Lower leg skin (tissue), 4 donors: ENCODE results near the gene GMPPB. TPM values are rescaled to one million over a fixed set of nuclear protein-coding genes. Genes with fewer than 3 reads are reported as not detected.
"Not testable (repeated sequence)": the region's sequence is repeated elsewhere in the genome, so short reads cannot be mapped to it uniquely, and the experiment has no call there.

Experiments
- DNase-seq, 2 donors: peaks; one replicate each; pipeline ENCODE4 v3.0.0-alpha.2; 2019; ENCODE audit warnings: low spot score in 2 of 2
- H3K4me3 ChIP-seq: fragments of 200-600 bp; sonication (generic); 2 replicates; pipeline ENCODE4 v1.5.1; 2017; ENCODE audit warnings: mild to moderate bottlenecking, low read depth; ENCODE audit not compliant: poor library complexity, severe bottlenecking
- POLR2A ChIP-seq, 2 donors: fragments of 450-650 bp; IDR thresholded peaks; one replicate each; pipeline ENCODE4 v1.6.1; 2016 to 2017; ENCODE audit warnings: antibody characterized with exemption in 2 of 2, mild to moderate bottlenecking in 1 of 2, moderate library complexity in 1 of 2
- WGBS, 2 donors: methylation state at CpG; one replicate each; pipeline ENCODE4 v1.1.5; 2018; 5-methylcytosine and 5-hydroxymethylcytosine counted together
- intact Hi-C: fragments of 100-400 bp; cut with DNase I; formaldehyde crosslinking; loops from one replicate; pipeline ENCODE4 v1.15.0; 2023; ENCODE audit warnings: low total_unique reads
- total RNA-seq, 4 donors: library from RNA; depleted of rRNA; stranded (reverse); fragments of >200 nt; gene quantifications; one replicate each; pipeline ENCODE4 v1.1.0, GENCODE V29; 2016
- TF ChIP-seq, protein P1 (sequence below), 3 donors: fragments of 450-650 bp; IDR thresholded peaks; one replicate each; pipeline ENCODE4 v1.5.1; 2016; ENCODE audit warnings: antibody characterized with exemption in 3 of 3, mild to moderate bottlenecking in 3 of 3, moderate library complexity in 2 of 3

GMPPB gene
- total RNA-seq, 4 donors from 2014 or later = 10.1 to 27.6 (median 18.2) TPM

DNA sequence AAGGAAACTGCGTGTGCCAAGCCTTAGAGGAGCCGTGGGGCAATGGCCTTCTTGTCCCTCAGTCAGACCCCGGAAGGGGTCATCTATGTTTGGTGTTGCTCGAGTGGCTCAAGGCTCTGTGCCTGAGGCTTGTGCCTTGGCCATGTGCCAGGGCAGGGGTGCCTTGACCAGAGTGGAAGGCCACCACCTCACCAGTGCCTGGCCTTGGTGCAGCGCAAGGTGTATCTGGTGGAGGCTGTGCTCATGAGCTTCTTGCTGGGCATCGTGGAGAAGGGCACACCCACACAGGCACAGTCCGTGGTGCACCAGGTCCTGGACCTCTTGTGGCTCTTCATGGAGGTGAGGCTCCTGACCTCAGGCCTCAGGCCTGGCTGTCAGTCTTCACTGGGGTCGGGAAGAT lies 23.7 kb downstream of the GMPPB start:
- DNase-seq = no peak
- 78 to 79% methylated on average over 6 to 8 of the region's 8 CpGs for WGBS, 2 donors

GRCh38 chr3:49699281-49699979 lies 24.3 kb downstream of the GMPPB start:
- TF ChIP-seq, protein P1, sequence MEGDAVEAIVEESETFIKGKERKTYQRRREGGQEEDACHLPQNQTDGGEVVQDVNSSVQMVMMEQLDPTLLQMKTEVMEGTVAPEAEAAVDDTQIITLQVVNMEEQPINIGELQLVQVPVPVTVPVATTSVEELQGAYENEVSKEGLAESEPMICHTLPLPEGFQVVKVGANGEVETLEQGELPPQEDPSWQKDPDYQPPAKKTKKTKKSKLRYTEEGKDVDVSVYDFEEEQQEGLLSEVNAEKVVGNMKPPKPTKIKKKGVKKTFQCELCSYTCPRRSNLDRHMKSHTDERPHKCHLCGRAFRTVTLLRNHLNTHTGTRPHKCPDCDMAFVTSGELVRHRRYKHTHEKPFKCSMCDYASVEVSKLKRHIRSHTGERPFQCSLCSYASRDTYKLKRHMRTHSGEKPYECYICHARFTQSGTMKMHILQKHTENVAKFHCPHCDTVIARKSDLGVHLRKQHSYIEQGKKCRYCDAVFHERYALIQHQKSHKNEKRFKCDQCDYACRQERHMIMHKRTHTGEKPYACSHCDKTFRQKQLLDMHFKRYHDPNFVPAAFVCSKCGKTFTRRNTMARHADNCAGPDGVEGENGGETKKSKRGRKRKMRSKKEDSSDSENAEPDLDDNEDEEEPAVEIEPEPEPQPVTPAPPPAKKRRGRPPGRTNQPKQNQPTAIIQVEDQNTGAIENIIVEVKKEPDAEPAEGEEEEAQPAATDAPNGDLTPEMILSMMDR (IDR thresholded peaks at IDR 0.05) = no peak
- no peak for TF ChIP-seq POLR2A (IDR thresholded peaks at IDR 0.05)
- H3K4me3 ChIP-seq = no peak overlapping the region
- DNase-seq = no peak
- intact Hi-C loops = no loop called here
- 84 to 87% methylated on average over 15 to 16 of the region's 16 CpGs for WGBS, 2 donors

More for the DNA sequence above, 23.7 kb downstream of the GMPPB start:
- intact Hi-C loops = loop anchor here (5.0 kb wide), 1 partner anchor 137 kb away; no protein-coding TSS in a partner anchor
- TF ChIP-seq, protein P1 (IDR thresholded peaks at IDR 0.05) = no peak
- H3K4me3 ChIP-seq = no peak overlapping the region

DNA sequence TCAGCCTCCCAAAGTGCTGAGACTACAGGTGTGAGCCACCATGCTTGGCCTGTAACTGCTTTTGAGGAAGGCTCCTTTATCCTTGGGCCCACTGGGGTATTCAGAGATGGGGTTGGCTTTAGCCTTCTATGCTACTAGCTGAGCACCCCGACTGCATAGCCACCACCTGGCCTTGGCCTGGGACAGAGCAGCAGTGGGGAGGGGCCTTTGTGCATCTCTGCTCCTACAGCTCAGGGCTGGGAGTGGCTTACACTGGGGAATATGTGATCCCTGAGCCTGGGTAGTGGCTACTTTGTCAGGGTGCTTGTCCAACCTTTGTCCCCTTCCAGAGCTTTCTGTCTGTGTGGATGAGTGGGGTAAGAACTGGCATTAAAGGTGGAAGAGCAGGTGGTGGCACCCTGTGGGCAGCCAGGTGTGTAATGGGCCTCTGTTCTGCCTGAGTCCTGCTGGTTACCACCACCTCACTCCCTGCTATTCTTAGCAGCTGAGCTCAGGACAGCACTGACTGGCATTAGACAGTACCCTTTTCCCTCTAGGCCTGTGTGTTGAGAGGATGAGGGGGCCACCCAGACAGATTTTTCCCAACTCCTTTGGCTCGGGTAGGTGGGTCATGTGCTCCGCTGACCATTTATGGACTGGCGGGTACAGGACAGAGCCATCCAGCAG lies 28.3 kb downstream of the GMPPB start:
- H3K4me3 ChIP-seq, DNase-seq, intact Hi-C loops: not testable (repeated sequence)
- WGBS, 2 donors = 89% methylated on average over 3 to 4 of the region's 4 CpGs

- intact Hi-C loops, DNase-seq, H3K4me3 ChIP-seq: not testable (repeated sequence)
- 66 to 74% methylated on average over 6 of the region's 6 CpGs for WGBS, 2 donors
These were observed 29.2 kb downstream of the GMPPB start for GRCh38 chr3:49694409-49695070.

DNA sequence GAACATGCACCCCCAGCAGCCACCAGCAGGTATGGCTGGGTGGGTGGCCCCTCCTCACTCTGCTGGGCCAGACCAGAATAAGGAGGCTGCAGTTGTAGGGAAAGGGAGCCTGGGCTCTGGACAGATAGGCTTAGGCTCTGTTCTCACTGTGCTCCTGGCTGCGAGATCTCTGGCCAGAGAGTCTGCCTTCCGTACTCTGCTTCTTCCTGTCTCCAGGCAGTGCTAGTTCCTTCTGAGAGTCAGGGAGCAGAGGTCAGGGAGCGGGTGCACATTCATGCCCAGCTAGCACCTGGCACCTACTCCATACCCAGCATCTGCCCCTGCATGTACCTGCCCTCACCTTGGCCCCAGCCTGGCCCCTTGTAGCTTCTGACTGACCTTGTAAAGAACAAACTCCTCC lies 32.3 kb downstream of the GMPPB start:
- H3K4me3 ChIP-seq, DNase-seq, intact Hi-C loops: not testable (repeated sequence)
- WGBS, 2 donors = 74 to 100% methylated on average over 3 of the region's 3 CpGs

DNA sequence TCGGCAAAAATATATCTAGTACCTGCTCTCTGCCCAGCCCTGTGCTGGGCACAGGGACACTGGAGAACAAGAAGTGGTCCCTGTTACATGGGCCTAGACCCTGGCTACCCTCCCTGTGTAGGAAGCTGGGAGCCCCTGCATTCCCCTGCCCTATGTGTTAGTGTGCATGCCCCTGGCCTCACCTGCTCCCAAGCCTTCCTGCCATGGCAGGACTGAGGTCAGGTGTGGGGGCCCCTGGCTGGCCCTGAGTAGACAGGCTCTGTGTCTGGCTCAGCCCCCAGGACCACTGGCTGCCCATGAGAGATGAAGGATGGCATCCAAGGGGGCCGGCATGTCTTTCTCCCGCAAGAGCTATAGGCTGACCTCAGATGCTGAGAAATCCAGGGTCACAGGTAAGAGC lies 32.9 kb downstream of the GMPPB start:
- H3K4me3 ChIP-seq, intact Hi-C loops, DNase-seq: not testable (repeated sequence)
- WGBS, 2 donors = 89 to 90% methylated on average over 2 to 3 of the region's 3 CpGs

GRCh38 chr3:49689908-49690624 lies 33.7 kb downstream of the GMPPB start:
- DNase-seq, intact Hi-C loops: not testable (repeated sequence)
- 9% methylated on average over 16 of the region's 16 CpGs for WGBS, 2 donors
- peak overlapping the region; percentile 87 for H3K4me3 ChIP-seq
